ENCODE results near the gene MACROD2.

GRCh38 chr20:14360416-14360815 lies 365.1 kb downstream of the MACROD2 start:
- TF ChIP-seq EZH2 (IDR thresholded peaks at IDR 0.05; ENCODE audit: low read length) (no peak), CTCF (optimal IDR thresholded peaks at IDR 0.05 in 1 of 3, IDR thresholded peaks at IDR 0.05 in 1 of 3, conservative IDR thresholded peaks at IDR 0.05 in 1 of 3; ENCODE audit: extremely low read depth in 1 of 3, insufficient read depth in 2 of 3, low read length in 3 of 3) (no peak)
